Transverse colon (tissue), 4 donors: ENCODE measurements around the gene PSMC2. TPM values are rescaled to one million over a fixed set of nuclear protein-coding genes. Genes with fewer than 3 reads are reported as not detected.
"Not testable (repeated sequence)": the region's sequence is repeated elsewhere in the genome, so short reads cannot be mapped to it uniquely, and the experiment has no call there.

Source experiments
- DNase-seq: peaks from one replicate; pipeline ENCODE4 v3.0.0-alpha.2; 2019
- H3K27ac ChIP-seq, 4 donors: fragments of 200-600 bp; sonication (generic); 2 replicates each; pipeline ENCODE4 v1.5.1; 2016 to 2018; ENCODE audit warnings: inconsistent platforms in 4 of 4
- H3K27me3 ChIP-seq: fragments of 200-600 bp; sonication (generic); 2 replicates; pipeline ENCODE4 v1.5.1; 2017; ENCODE audit warnings: inconsistent platforms
- H3K36me3 ChIP-seq, 4 donors: fragments of 200-600 bp; sonication (generic); 2 replicates each; pipeline ENCODE4 v1.5.1; 2017 to 2019; ENCODE audit warnings: inconsistent platforms in 4 of 4
- H3K4me1 ChIP-seq, 4 donors: fragments of 200-600 bp; sonication (generic); 2 replicates each; pipeline ENCODE4 v1.5.1; 2017 to 2020; ENCODE audit warnings: inconsistent platforms in 4 of 4
- H3K4me3 ChIP-seq, 4 donors: fragments of 200-600 bp; sonication (generic); 1 replicate in 1 of 4; 2 replicates in 3 of 4; pipeline versions ENCODE4 v1.5.1 to v1.6.1; 2017 to 2019; ENCODE audit warnings: inconsistent platforms in 4 of 4
- H3K9me3 ChIP-seq, 2 donors: fragments of 200-600 bp; sonication (generic); 2 replicates each; pipeline ENCODE4 v1.5.1; 2017 to 2019; ENCODE audit warnings: inconsistent platforms in 2 of 2
- EP300 ChIP-seq: sonication (generic); formaldehyde crosslinking; IDR thresholded peaks from one replicate; pipeline ENCODE4 v1.6.1; 2017; ENCODE audit warnings: antibody characterized with exemption, low read depth
- POLR2A ChIP-seq: fragments of 450-650 bp; IDR thresholded peaks from one replicate; pipeline ENCODE4 v1.6.1; 2016; ENCODE audit warnings: antibody characterized with exemption, mild to moderate bottlenecking, moderate library complexity
- POLR2AphosphoS5 ChIP-seq, 3 donors: sonication (generic); formaldehyde crosslinking; IDR thresholded peaks; one replicate each; pipeline ENCODE4 v1.6.1; 2016; ENCODE audit warnings: antibody characterized with exemption in 3 of 3
- WGBS, 2 donors: methylation state at CpG; one replicate each; pipeline ENCODE4 v1.1.5; 2018; ENCODE audit warnings: low coverage in 1 of 2; 5-methylcytosine and 5-hydroxymethylcytosine counted together
- in situ Hi-C, 4 donors: fragments of 200-750 bp; cut with MboI; loops; one replicate each; pipeline versions ENCODE4 v1.15.0 to v1.15.1; 2017; ENCODE audit warnings: low sequenced_read_pairs in 3 of 4, low pct_ligation_motif_present in 1 of 4, low pct_unique_long_range_greater_than_20kb in 1 of 4
- intact Hi-C: fragments of 100-400 bp; cut with DNase I; formaldehyde crosslinking; loops from one replicate; pipeline ENCODE4 v1.15.1; 2023; ENCODE audit warnings: low total_unique reads
- total RNA-seq, 4 donors: library from RNA; depleted of rRNA; stranded (reverse); fragments of >200 nt; gene quantifications; one replicate each; pipeline ENCODE4 v1.1.0, GENCODE V29; 2016
- TF ChIP-seq, protein P1 (sequence below), 5 experiments: fragments of 200-600 bp in 3 of 5; fragments of 450-650 bp in 2 of 5; sonication (generic) in 3 of 5; IDR thresholded peaks; 1 replicate in 2 of 5; 2 replicates in 3 of 5; pipeline ENCODE4 v1.5.1; 2016 to 2017; ENCODE audit warnings: antibody characterized with exemption in 5 of 5, inconsistent platforms in 3 of 5, mild to moderate bottlenecking in 2 of 5, moderate library complexity in 1 of 5

Gene PSMC2
- total RNA-seq, 4 donors from 2014 or later = 5.2 to 88.6 (median 55.7) TPM

DNA sequence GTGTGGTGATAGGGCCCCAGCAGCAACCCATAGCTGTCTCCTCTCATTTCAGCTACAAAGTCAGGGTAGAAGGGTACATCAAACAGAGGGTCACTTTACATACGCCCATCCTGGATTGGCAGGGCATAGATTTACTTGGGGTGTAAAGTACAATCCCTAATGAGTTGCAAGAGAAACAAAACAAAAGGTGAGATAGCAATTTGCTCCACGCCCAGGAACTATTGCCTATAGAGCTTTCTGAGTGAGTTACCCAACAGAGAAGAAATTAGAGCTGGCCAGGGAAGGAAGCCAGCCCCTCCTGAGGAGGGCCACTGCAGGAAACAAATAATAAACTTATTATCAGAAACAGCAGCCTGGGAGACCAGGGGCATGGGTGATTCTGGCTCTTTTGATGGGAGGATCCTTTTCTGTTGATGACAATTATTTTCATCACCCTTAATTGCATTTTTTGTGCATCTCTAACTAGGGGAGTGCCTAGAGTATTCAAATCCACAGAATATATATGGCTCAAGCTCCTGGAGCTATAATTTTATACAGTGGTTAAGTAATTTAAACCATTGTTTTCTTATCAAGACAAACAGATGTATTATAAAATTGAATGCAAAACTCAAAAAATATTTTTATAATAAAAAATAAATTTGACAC is 51.2 kb downstream of the PSMC2 start:
- intact Hi-C loops (no loop called here), in situ Hi-C loops (no loop called here)
- no peaks in the 10 kb centered on the region for H3K27me3 ChIP-seq
- peak overlapping the region in 1 of 4 donors; percentile 31 for H3K27ac ChIP-seq
- TF ChIP-seq POLR2AphosphoS5 (IDR thresholded peaks at IDR 0.05) = no peak
- TF ChIP-seq POLR2A = no peak
- TF ChIP-seq EP300 = no peak
- TF ChIP-seq, protein P1, sequence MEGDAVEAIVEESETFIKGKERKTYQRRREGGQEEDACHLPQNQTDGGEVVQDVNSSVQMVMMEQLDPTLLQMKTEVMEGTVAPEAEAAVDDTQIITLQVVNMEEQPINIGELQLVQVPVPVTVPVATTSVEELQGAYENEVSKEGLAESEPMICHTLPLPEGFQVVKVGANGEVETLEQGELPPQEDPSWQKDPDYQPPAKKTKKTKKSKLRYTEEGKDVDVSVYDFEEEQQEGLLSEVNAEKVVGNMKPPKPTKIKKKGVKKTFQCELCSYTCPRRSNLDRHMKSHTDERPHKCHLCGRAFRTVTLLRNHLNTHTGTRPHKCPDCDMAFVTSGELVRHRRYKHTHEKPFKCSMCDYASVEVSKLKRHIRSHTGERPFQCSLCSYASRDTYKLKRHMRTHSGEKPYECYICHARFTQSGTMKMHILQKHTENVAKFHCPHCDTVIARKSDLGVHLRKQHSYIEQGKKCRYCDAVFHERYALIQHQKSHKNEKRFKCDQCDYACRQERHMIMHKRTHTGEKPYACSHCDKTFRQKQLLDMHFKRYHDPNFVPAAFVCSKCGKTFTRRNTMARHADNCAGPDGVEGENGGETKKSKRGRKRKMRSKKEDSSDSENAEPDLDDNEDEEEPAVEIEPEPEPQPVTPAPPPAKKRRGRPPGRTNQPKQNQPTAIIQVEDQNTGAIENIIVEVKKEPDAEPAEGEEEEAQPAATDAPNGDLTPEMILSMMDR (IDR thresholded peaks at IDR 0.05) = no peak
- WGBS, 2 donors = 14 to 25% methylated on average over 1 to 2 of the region's 2 CpGs
- H3K36me3 ChIP-seq = no peaks in the 10 kb centered on the region
- H3K9me3 ChIP-seq = no peaks in the 10 kb centered on the region
- H3K4me1 ChIP-seq = no peaks in the 10 kb centered on the region
- H3K4me3 ChIP-seq = no peak overlapping the region
- DNase-seq = no peak

DNA sequence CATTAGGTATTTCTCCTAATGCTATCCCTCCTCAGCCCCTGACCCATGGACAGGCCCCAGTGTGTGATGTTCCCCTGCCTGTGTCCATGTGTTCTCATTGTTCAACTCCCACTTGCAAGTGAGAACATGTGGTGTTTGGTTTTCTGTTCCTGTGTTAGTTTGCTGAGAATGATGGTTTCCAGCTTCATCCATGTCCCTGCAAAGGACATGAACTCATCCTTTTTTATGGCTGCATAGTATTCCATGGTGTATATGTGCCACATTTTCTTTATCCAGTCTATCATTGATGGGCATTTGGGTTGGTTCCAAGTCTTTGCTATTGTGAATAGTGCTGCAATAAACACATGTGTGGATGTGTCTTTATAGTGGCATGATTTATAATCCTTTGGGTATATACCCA is 52.2 kb downstream of the PSMC2 start:
- H3K36me3 ChIP-seq, H3K27me3 ChIP-seq, H3K27ac ChIP-seq, H3K4me1 ChIP-seq, H3K4me3 ChIP-seq, intact Hi-C loops, H3K9me3 ChIP-seq, in situ Hi-C loops, DNase-seq: not testable (repeated sequence)

DNA sequence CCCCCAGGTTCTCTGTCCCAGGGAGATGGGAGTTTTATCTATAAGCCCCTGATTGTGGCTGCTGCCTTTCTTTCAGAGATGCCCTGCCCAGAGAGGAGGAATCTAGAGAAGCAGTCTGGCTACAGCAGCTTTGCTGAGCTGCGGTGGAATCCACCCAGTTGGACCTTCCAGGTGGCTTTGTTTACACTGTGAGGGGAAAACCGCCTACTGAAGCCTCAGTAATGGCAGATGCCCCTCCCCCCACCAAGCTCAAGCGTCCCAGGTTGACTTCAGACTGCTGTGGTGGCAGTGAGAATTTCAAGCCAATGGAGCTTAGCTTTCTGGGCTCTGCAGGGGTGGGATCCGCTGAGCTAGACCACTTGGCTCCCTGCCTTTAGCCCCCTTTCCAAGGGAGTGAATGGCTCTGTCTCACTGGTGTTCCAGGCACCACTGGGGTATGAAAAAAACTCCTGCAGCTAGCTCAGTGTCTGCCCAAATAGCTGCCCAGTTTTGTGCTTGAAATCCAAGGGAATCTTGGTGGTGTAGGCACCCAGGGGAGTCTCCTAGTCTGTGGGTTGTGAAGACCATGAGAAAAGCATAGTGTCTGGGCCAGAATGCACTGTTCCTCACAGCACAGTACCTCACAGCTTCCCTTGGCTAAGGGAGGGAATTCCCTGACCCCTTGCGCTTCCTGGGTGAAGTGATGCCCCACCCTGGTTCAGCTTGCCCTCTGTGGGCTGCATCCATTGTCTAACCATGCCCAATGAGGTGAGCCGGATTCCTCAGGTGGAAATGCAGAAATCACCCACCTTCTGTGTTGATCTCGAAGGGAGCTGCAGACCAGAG is 58.6 kb downstream of the PSMC2 start:
- H3K4me3 ChIP-seq, H3K27ac ChIP-seq, DNase-seq, H3K27me3 ChIP-seq, H3K4me1 ChIP-seq, in situ Hi-C loops, H3K9me3 ChIP-seq, intact Hi-C loops, H3K36me3 ChIP-seq: not testable (repeated sequence)
- WGBS, 2 donors = 51% methylated on average over 7 of the region's 7 CpGs; no CpG with 5 or more reads in 1 of the 2 donors

DNA sequence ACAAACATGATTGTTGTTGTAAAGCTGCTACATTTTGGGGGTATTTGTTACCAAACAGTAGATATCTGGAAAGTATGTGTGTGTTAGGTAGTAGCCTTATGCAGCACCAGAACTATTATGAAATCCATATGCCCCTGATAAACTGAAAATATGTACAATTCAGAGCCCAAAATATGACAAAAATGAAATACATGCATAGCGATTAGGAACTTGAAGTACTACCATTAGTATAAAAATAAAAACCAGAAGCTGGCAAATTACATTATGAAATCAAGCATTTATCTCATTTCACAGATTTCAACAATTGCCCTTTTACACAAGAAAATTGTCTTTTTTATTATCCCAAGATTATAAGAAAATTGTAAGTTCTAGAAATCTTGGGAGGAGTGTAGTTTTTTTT is 64.7 kb downstream of the PSMC2 start:
- Histone ChIP-seq H3K27me3 (no peaks in the 10 kb centered on the region), H3K36me3 (no peaks in the 10 kb centered on the region), H3K4me1 (no peaks in the 10 kb centered on the region), H3K27ac (no peak overlapping the region), H3K9me3 (no peaks in the 10 kb centered on the region), H3K4me3 (no peak overlapping the region)
- TF ChIP-seq POLR2A (no peak), EP300 (no peak), POLR2AphosphoS5 (IDR thresholded peaks at IDR 0.05) (no peak)
- TF ChIP-seq, protein P1 (IDR thresholded peaks at IDR 0.05) = no peak
- intact Hi-C loops (no loop called here), in situ Hi-C loops (no loop called here)
- DNase-seq = no peak
- 74 to 90% methylated on average over 1 of the region's 1 CpG for WGBS, 2 donors

DNA sequence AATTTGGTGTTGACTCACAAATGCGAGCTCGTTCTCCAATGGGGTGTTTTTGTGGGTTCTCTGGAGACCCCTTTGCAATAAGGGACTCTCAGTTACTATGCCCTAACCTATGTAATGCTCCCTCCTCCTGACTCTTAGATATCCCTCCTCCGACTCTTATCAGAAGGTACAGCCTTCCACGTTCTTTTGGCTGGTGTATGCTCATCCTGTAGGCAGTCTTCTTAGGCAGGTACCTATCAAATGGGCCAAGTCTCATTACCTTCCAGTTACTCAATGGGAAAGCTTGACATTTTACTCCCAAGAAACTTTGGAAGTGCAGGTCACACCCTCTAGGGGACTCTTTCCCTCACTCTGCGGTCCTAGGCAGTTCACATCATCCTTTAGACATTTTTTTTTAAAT is 66.0 kb downstream of the PSMC2 start:
- in situ Hi-C loops (no loop called here), intact Hi-C loops (no loop called here)
- DNase-seq = no peak
- no peaks in the 10 kb centered on the region for H3K27me3 ChIP-seq
- H3K9me3 ChIP-seq = no peaks in the 10 kb centered on the region
- H3K36me3 ChIP-seq = no peaks in the 10 kb centered on the region
- no peaks in the 10 kb centered on the region for H3K4me1 ChIP-seq
- H3K27ac ChIP-seq = no peak overlapping the region
- H3K4me3 ChIP-seq = no peak overlapping the region
- TF ChIP-seq, protein P1 (IDR thresholded peaks at IDR 0.05) = no peak
- no peak for TF ChIP-seq POLR2A
- no peak for TF ChIP-seq POLR2AphosphoS5 (IDR thresholded peaks at IDR 0.05)
- TF ChIP-seq EP300 = no peak
- WGBS, 2 donors = 87 to 90% methylated on average over 4 to 5 of the region's 5 CpGs
